MCF 10A (cell line): ENCODE results near the gene FXYD6. TPM values are rescaled to one million over a fixed set of nuclear protein-coding genes. Genes with fewer than 3 reads are reported as not detected.

Experiments used
- BruUV-seq: library from RNA; stranded (reverse); fragments of 400-500 nt; replicated peaks from 2 replicates; lab custom pipeline; 2021; lab: Mats Ljungman, UMichigan
- CTCF ChIA-PET: fragments of 300-600 bp; sonication (Branson Sonifier 250); formaldehyde crosslinking; extraction: SDS; loops from one replicate; lab custom pipeline; 2021; ENCODE audit warnings: antibody characterized with exemption, inconsistent platforms; lab: Yijun Ruan, JAX
- POLR2A ChIA-PET: fragments of 300-600, 350-650 bp; sonication (Branson Sonifier 250); formaldehyde crosslinking; extraction: SDS; loops from one replicate; lab custom pipeline; 2020; ENCODE audit warnings: antibody characterized with exemption, inconsistent platforms; lab: Yijun Ruan, JAX
- DNase-seq: peaks from one replicate; pipeline ENCODE4 v3.0.0-alpha.2; 2018; ENCODE audit not compliant: unreplicated experiment
- H3K27ac Mint-ChIP-seq: one replicate; pipeline ENCODE4 v1.8.0; 2022; ENCODE audit warnings: mild to moderate bottlenecking, low read depth, mixed read lengths; ENCODE audit not compliant: unreplicated experiment
- H3K27me3 Mint-ChIP-seq: one replicate; pipeline ENCODE4 v1.8.0; 2022; ENCODE audit warnings: mixed read lengths; ENCODE audit not compliant: insufficient read depth, unreplicated experiment
- H3K36me3 Mint-ChIP-seq: one replicate; pipeline ENCODE4 v1.8.0; 2022; ENCODE audit warnings: mild to moderate bottlenecking, moderate library complexity, mixed read lengths; ENCODE audit not compliant: insufficient read depth, unreplicated experiment
- H3K4me1 Mint-ChIP-seq: one replicate; pipeline ENCODE4 v1.8.0; 2022; ENCODE audit warnings: mixed read lengths; ENCODE audit not compliant: insufficient read depth, unreplicated experiment
- H3K4me3 Mint-ChIP-seq: one replicate; pipeline ENCODE4 v1.8.0; 2022; ENCODE audit warnings: mild to moderate bottlenecking, moderate library complexity, mixed read lengths; ENCODE audit not compliant: unreplicated experiment
- H3K9me3 Mint-ChIP-seq: one replicate; pipeline ENCODE4 v1.8.0; 2022; ENCODE audit warnings: mixed read lengths; ENCODE audit not compliant: unreplicated experiment
- CTCF ChIP-seq: fragments of 200-600 bp; IDR thresholded peaks from one replicate; pipeline ENCODE4 v1.8.0; 2022; ENCODE audit warnings: antibody characterized with exemption, mild to moderate bottlenecking; ENCODE audit not compliant: unreplicated experiment
- intact Hi-C: fragments of 100-400 bp; cut with micrococcal nuclease; formaldehyde crosslinking; loops from 2 replicates; pipeline ENCODE4 v1.14.1; 2022
- total RNA-seq: library from RNA; stranded (reverse); gene quantifications from 2 replicates; pipeline ENCODE4 v1.2.3, GENCODE V29; 2022

Gene FXYD6
- total RNA-seq, 1 experiment from 2014 or later: not detected

GRCh38 chr11:117910525-117910924 is 34.1 kb upstream of the FXYD6 start:
- ChIA-PET POLR2A (no interaction called here), CTCF (interaction anchor here (0.6 kb wide), 1 partner anchor 168 kb away, joined by 3 read pairs; no protein-coding TSS in a partner anchor)
- intact Hi-C loops: no loop called here
- no peak for TF ChIP-seq CTCF
- no peak for DNase-seq
- H3K4me3 Mint-ChIP-seq: no peak overlapping the region
- H3K4me1 Mint-ChIP-seq: peaks cover 8% of the 10 kb centered on the region
- H3K9me3 Mint-ChIP-seq: no peaks in the 10 kb centered on the region
- H3K27ac Mint-ChIP-seq: no peak overlapping the region
- BruUV-seq: no TSS peak
- peaks cover 11% of the 10 kb centered on the region for H3K27me3 Mint-ChIP-seq
- H3K36me3 Mint-ChIP-seq: no peaks in the 10 kb centered on the region

- ChIA-PET POLR2A (no interaction called here), CTCF (interaction anchor here (0.6 to 0.7 kb wide), 2 partner anchors 105 to 168 kb away, joined by 3 read pairs; no protein-coding TSS in a partner anchor)
- no peak for TF ChIP-seq CTCF
- Mint-ChIP-seq H3K9me3 (no peaks in the 10 kb centered on the region), H3K4me3 (no peak overlapping the region), H3K27ac (no peak overlapping the region), H3K4me1 (peaks cover 8% of the 10 kb centered on the region), H3K27me3 (peaks cover 3% of the 10 kb centered on the region), H3K36me3 (no peaks in the 10 kb centered on the region)
- no TSS peak for BruUV-seq
- no peak for DNase-seq
- intact Hi-C loops: no loop called here
Observed at GRCh38 chr11:117909611-117910382, 33.3 kb upstream of the FXYD6 start.

GRCh38 chr11:117908959-117909610 is 32.6 kb upstream of the FXYD6 start:
- Mint-ChIP-seq H3K36me3 (no peaks in the 10 kb centered on the region), H3K4me3 (no peak overlapping the region), H3K9me3 (no peaks in the 10 kb centered on the region), H3K4me1 (peaks cover 8% of the 10 kb centered on the region), H3K27ac (no peak overlapping the region), H3K27me3 (no peaks in the 10 kb centered on the region)
- ChIA-PET CTCF (interaction anchor here (0.7 kb wide), 2 partner anchors 92 to 105 kb away, joined by 3 read pairs; no protein-coding TSS in a partner anchor), POLR2A (no interaction called here)
- BruUV-seq: no TSS peak
- intact Hi-C loops: no loop called here
- no peak for DNase-seq
- TF ChIP-seq CTCF: no peak
